CD4-positive, alpha-beta T cell (primary cell): ENCODE measurements around the gene PAOX. TPM values are rescaled to one million over a fixed set of nuclear protein-coding genes. Genes with fewer than 3 reads are reported as not detected.

ENCODE experiments used
- ATAC-seq: fragments of 200-7000 bp; cut with Tn5 transposase; one replicate; pipeline ENCODE4 v1.10.0; 2022; ENCODE audit warnings: mild to moderate bottlenecking; ENCODE audit not compliant: poor library complexity
- CTCF ChIA-PET: fragments of 350-600 bp; sonication (Branson Sonifier 250); formaldehyde crosslinking; loops from one replicate; lab custom pipeline; 2021; ENCODE audit warnings: antibody characterized with exemption, inconsistent platforms; lab: Charles Lee
- POLR2A ChIA-PET: fragments of 350-600 bp; sonication (Branson Sonifier 250); formaldehyde crosslinking; loops from one replicate; lab custom pipeline; 2021; ENCODE audit warnings: antibody characterized with exemption, inconsistent platforms; lab: Charles Lee
- DNase-seq, 14 experiments: peaks; one replicate each; pipeline ENCODE4 v3.0.0-alpha.2; 2013 to 2020; ENCODE audit warnings: mixed read lengths in 2 of 14
- H3K27ac ChIP-seq, 2 donors: one replicate each; pipeline versions ENCODE4 v1.5.1 to v1.7.0; 2013; ENCODE audit warnings: low read length in 2 of 2, low read depth in 1 of 2, mild to moderate bottlenecking in 1 of 2
- H3K27me3 ChIP-seq, 2 experiments: 1 replicate in 1 of 2; 2 replicates in 1 of 2; pipeline versions ENCODE4 v1.6.1 to v1.7.0; 2013; ENCODE audit warnings: low read length in 2 of 2, control low read depth in 1 of 2, mild to moderate bottlenecking in 1 of 2, moderate library complexity in 1 of 2; ENCODE audit not compliant: insufficient read depth in 2 of 2, control insufficient read depth in 1 of 2
- H3K36me3 ChIP-seq: one replicate; pipeline ENCODE4 v1.6.1; 2013; ENCODE audit warnings: low read length, control low read depth; ENCODE audit not compliant: insufficient read depth
- H3K4me1 ChIP-seq: one replicate; pipeline ENCODE4 v1.6.1; 2013; ENCODE audit warnings: low read length, control low read depth; ENCODE audit not compliant: insufficient read depth
- H3K4me3 ChIP-seq: one replicate; pipeline ENCODE4 v1.5.1; 2013; ENCODE audit warnings: mild to moderate bottlenecking, low read length, moderate library complexity
- H3K9me3 ChIP-seq, 2 experiments: 1 replicate in 1 of 2; 2 replicates in 1 of 2; pipeline versions ENCODE4 v1.6.1 to v1.7.0; 2013; ENCODE audit warnings: low read length in 2 of 2, mild to moderate bottlenecking in 2 of 2, control low read depth in 1 of 2, moderate library complexity in 1 of 2; ENCODE audit not compliant: control insufficient read depth in 1 of 2, insufficient read depth in 1 of 2
- H3K27ac Mint-ChIP-seq: one replicate; pipeline ENCODE4 v1.8.0; 2020; ENCODE audit warnings: mixed read lengths
- H3K27me3 Mint-ChIP-seq: one replicate; pipeline ENCODE4 v1.8.0; 2021; ENCODE audit warnings: mixed read lengths
- H3K36me3 Mint-ChIP-seq: one replicate; pipeline ENCODE4 v1.8.0; 2021; ENCODE audit warnings: low read depth, mixed read lengths
- H3K4me1 Mint-ChIP-seq: one replicate; pipeline ENCODE4 v1.8.0; 2021; ENCODE audit warnings: low read depth, mixed read lengths
- H3K4me3 Mint-ChIP-seq: one replicate; pipeline ENCODE4 v1.8.0; 2020; ENCODE audit warnings: mild to moderate bottlenecking, mixed read lengths
- H3K9me3 Mint-ChIP-seq: one replicate; pipeline ENCODE4 v1.8.0; 2020; ENCODE audit warnings: mixed read lengths
- intact Hi-C, 2 experiments: fragments of 100-400 bp; cut with DNase I in 1 of 2; cut with micrococcal nuclease in 1 of 2; formaldehyde crosslinking; loops; one replicate each; pipeline versions ENCODE4 v1.15.1 to v1.9.0; 2023 to 2025; cut with DNase I, micrococcal nuclease
- total RNA-seq, 174 experiments: library from RNA in 2 of 174; stranded (reverse) in 2 of 174; gene quantifications; one replicate each; pipeline ENCODE4 v1.2.3 and lab custom pipeline; 2021 to 2026
- TF ChIP-seq, protein P1 (sequence below): fragments of 200-600 bp; IDR thresholded peaks from one replicate; pipeline ENCODE4 v1.8.0; 2022; ENCODE audit warnings: antibody characterized with exemption, mild to moderate bottlenecking

The PAOX gene
- total RNA-seq, 2 experiments from 2014 or later = 1.9 to 2.6 TPM

- peak in 1 of 14 experiments; percentile 46 for DNase-seq
- TF ChIP-seq, protein P1, sequence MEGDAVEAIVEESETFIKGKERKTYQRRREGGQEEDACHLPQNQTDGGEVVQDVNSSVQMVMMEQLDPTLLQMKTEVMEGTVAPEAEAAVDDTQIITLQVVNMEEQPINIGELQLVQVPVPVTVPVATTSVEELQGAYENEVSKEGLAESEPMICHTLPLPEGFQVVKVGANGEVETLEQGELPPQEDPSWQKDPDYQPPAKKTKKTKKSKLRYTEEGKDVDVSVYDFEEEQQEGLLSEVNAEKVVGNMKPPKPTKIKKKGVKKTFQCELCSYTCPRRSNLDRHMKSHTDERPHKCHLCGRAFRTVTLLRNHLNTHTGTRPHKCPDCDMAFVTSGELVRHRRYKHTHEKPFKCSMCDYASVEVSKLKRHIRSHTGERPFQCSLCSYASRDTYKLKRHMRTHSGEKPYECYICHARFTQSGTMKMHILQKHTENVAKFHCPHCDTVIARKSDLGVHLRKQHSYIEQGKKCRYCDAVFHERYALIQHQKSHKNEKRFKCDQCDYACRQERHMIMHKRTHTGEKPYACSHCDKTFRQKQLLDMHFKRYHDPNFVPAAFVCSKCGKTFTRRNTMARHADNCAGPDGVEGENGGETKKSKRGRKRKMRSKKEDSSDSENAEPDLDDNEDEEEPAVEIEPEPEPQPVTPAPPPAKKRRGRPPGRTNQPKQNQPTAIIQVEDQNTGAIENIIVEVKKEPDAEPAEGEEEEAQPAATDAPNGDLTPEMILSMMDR = no peak
- ChIA-PET POLR2A (interaction anchor here (3.5 kb wide), 1 partner anchor 10 kb away, joined by 19 read pairs; no protein-coding TSS in a partner anchor), CTCF (interaction anchor here (0.7 kb wide), 1 partner anchor 50 kb away, joined by 3 read pairs; no protein-coding TSS in a partner anchor)
- intact Hi-C loops = loop anchor here (2.0 to 5.0 kb wide), 3 partner anchors 51 to 1073 kb away; partner anchors contain the start of genes INPP5A (in 1 of the 2) and STK32C (in 1 of the 2)
- H3K27ac Mint-ChIP-seq = no peak overlapping the region
- Histone ChIP-seq H3K4me3 (peak overlapping the region; percentile 52), H3K4me1 (peaks cover 27% of the 10 kb centered on the region), H3K27ac (no peak overlapping the region), H3K27me3 (no peaks in the 10 kb centered on the region), H3K36me3 (peaks cover 3% of the 10 kb centered on the region), H3K9me3 (no peaks in the 10 kb centered on the region)
- H3K4me3 Mint-ChIP-seq = peak overlapping the region; percentile 73
- no peaks in the 10 kb centered on the region for H3K9me3 Mint-ChIP-seq
- no peaks in the 10 kb centered on the region for H3K27me3 Mint-ChIP-seq
- peaks cover 4% of the 10 kb centered on the region for H3K4me1 Mint-ChIP-seq
- H3K36me3 Mint-ChIP-seq = no peaks in the 10 kb centered on the region
- ATAC-seq = no peak
Measured at GRCh38 chr10:133379801-133380666, 972 bp downstream of the PAOX start.

GRCh38 chr10:133381036-133381435 lies 2.0 kb downstream of the PAOX start:
- H3K9me3 Mint-ChIP-seq = no peaks in the 10 kb centered on the region
- Histone ChIP-seq H3K36me3 (peaks cover 3% of the 10 kb centered on the region), H3K9me3 (no peaks in the 10 kb centered on the region), H3K4me1 (peaks cover 27% of the 10 kb centered on the region), H3K27me3 (no peaks in the 10 kb centered on the region), H3K27ac (no peak overlapping the region), H3K4me3 (no peak overlapping the region)
- no peak overlapping the region for H3K27ac Mint-ChIP-seq
- peak in 1 of 14 experiments; percentile 24 for DNase-seq
- H3K27me3 Mint-ChIP-seq = no peaks in the 10 kb centered on the region
- ChIA-PET POLR2A (no interaction called here), CTCF (no interaction called here)
- intact Hi-C loops = loop anchor here in 1 of 2 experiments (1.0 kb wide), 1 partner anchor 11 kb away; no protein-coding TSS in a partner anchor
- H3K36me3 Mint-ChIP-seq = no peaks in the 10 kb centered on the region
- ATAC-seq = no peak
- TF ChIP-seq, protein P1 = no peak
- H3K4me3 Mint-ChIP-seq = peak overlapping the region; percentile 73
- H3K4me1 Mint-ChIP-seq = peaks cover 4% of the 10 kb centered on the region

GRCh38 chr10:133383551-133383950 lies 4.5 kb downstream of the PAOX start:
- H3K9me3 ChIP-seq = no peaks in the 10 kb centered on the region
- H3K27me3 ChIP-seq = no peaks in the 10 kb centered on the region
- DNase-seq = no peak
- no peak overlapping the region for H3K27ac Mint-ChIP-seq
- no peak overlapping the region for H3K4me3 ChIP-seq
- H3K27me3 Mint-ChIP-seq = no peaks in the 10 kb centered on the region
- H3K4me1 Mint-ChIP-seq = peaks cover 10% of the 10 kb centered on the region
- H3K4me1 ChIP-seq = peaks cover 20% of the 10 kb centered on the region
- intact Hi-C loops = no loop called here
- ChIA-PET POLR2A (no interaction called here), CTCF (no interaction called here)
- no peak for ATAC-seq
- H3K4me3 Mint-ChIP-seq = no peak overlapping the region
- no peaks in the 10 kb centered on the region for H3K36me3 Mint-ChIP-seq
- no peaks in the 10 kb centered on the region for H3K9me3 Mint-ChIP-seq
- TF ChIP-seq, protein P1 = no peak
- no peak overlapping the region for H3K27ac ChIP-seq
- H3K36me3 ChIP-seq = peaks cover 3% of the 10 kb centered on the region
